HFFc6 (cell line): ENCODE results near the gene SLAMF9. TPM values are rescaled to one million over a fixed set of nuclear protein-coding genes. Genes with fewer than 3 reads are reported as not detected.

Source experiments
- DNase-seq: peaks from one replicate; pipeline ENCODE4 v3.0.0-alpha.2; 2018
- H3K27ac Mint-ChIP-seq: 2 replicates; pipeline ENCODE4 v1.8.0; 2020; ENCODE audit warnings: mild to moderate bottlenecking, mixed read lengths
- H3K27me3 Mint-ChIP-seq: 2 replicates; pipeline ENCODE4 v1.8.0; 2021; ENCODE audit warnings: mild to moderate bottlenecking, moderate library complexity, mixed read lengths; ENCODE audit not compliant: insufficient read depth
- H3K36me3 Mint-ChIP-seq: 2 replicates; pipeline ENCODE4 v1.8.0; 2021; ENCODE audit warnings: low read depth, mixed read lengths
- H3K4me1 Mint-ChIP-seq: 2 replicates; pipeline ENCODE4 v1.8.0; 2020; ENCODE audit warnings: low read depth, mixed read lengths
- H3K4me3 Mint-ChIP-seq: 2 replicates; pipeline ENCODE4 v1.8.0; 2020; ENCODE audit warnings: mild to moderate bottlenecking, moderate library complexity, mixed read lengths
- H3K9me3 Mint-ChIP-seq: 2 replicates; pipeline ENCODE4 v1.8.0; 2020; ENCODE audit warnings: mild to moderate bottlenecking, mixed read lengths
- total RNA-seq, 6 experiments: library from RNA; stranded (reverse); fragmentation: NEBNext Ultra II Directional; extraction: Animal tissue kit (Norgen Biotek cat#: 25700); gene quantifications; 2 replicates in 1 of 6; 3 replicates in 5 of 6; pipeline ENCODE4 v1.2.3, GENCODE V29; 2021
- TF ChIP-seq, protein P1 (sequence below): fragments of 200-600 bp; sonication (generic); IDR thresholded peaks from 2 replicates; pipeline ENCODE4 v1.5.0; 2021; ENCODE audit warnings: antibody characterized with exemption, mild to moderate bottlenecking

SLAMF9 gene
- total RNA-seq, 6 experiments from 2014 or later = 0.41 to 0.51 (median 0.46) TPM; not detected in 3

DNA sequence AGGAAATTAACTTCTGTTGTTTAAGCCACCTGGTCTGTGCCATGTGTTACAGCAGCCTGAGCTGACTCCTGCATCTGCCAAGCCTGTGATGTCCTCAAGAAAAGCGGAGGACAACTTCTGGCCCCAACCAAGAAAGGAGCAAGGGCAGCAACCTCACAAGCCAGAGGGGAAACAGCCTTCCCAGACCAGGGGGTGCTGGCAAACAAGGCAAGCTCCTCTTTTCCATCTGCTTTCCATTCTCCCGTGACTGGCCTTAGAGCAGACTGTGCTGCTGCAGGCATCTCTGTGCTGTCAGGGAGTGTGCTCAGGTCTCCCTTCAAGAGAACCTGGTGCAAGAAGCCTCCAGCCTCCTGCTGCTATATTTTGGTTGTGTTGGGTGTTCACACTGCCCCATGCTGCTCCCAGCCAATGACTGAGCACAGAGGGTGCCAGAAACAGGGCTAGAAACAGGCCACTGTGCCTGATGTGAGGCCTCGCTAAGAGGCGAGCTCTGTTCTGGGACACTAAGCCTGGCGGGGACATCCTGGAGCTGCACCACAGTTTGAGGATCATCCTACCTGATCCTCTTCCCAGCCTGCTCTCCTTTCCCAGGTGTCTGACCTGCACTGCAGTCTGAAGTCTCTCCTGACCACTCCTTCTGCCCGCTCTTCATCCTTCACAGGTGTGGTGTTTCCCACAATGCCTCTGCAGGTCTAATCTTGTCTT lies 27.5 kb upstream of the SLAMF9 start:
- Mint-ChIP-seq H3K9me3 (no peaks in the 10 kb centered on the region), H3K36me3 (no peaks in the 10 kb centered on the region; the same call in 1 of the 2 replicates), H3K27me3 (peaks cover 40% of the 10 kb centered on the region)

GRCh38 chr1:159980786-159981185 lies 26.7 kb upstream of the SLAMF9 start:
- Mint-ChIP-seq H3K4me3 (no peak overlapping the region), H3K9me3 (no peaks in the 10 kb centered on the region), H3K27ac (no peak overlapping the region), H3K27me3 (peaks cover 41% of the 10 kb centered on the region), H3K36me3 (no peaks in the 10 kb centered on the region; the same call in 1 of the 2 replicates), H3K4me1 (peaks cover 14% of the 10 kb centered on the region; the same call in 1 of the 2 replicates)
- no peak for DNase-seq
- TF ChIP-seq, protein P1, sequence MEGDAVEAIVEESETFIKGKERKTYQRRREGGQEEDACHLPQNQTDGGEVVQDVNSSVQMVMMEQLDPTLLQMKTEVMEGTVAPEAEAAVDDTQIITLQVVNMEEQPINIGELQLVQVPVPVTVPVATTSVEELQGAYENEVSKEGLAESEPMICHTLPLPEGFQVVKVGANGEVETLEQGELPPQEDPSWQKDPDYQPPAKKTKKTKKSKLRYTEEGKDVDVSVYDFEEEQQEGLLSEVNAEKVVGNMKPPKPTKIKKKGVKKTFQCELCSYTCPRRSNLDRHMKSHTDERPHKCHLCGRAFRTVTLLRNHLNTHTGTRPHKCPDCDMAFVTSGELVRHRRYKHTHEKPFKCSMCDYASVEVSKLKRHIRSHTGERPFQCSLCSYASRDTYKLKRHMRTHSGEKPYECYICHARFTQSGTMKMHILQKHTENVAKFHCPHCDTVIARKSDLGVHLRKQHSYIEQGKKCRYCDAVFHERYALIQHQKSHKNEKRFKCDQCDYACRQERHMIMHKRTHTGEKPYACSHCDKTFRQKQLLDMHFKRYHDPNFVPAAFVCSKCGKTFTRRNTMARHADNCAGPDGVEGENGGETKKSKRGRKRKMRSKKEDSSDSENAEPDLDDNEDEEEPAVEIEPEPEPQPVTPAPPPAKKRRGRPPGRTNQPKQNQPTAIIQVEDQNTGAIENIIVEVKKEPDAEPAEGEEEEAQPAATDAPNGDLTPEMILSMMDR = no peak

More for the DNA sequence above, 27.5 kb upstream of the SLAMF9 start:
- Mint-ChIP-seq H3K27ac (no peak overlapping the region), H3K4me1 (peaks cover 14% of the 10 kb centered on the region; the same call in 1 of the 2 replicates), H3K4me3 (no peak overlapping the region)
- DNase-seq = no peak
- TF ChIP-seq, protein P1 = no peak

- Mint-ChIP-seq H3K9me3 (no peaks in the 10 kb centered on the region), H3K36me3 (no peaks in the 10 kb centered on the region; the same call in 1 of the 2 replicates), H3K27me3 (peaks cover 37% of the 10 kb centered on the region), H3K4me3 (no peak overlapping the region), H3K27ac (no peak overlapping the region), H3K4me1 (peaks cover 14% of the 10 kb centered on the region; the same call in 1 of the 2 replicates)
- TF ChIP-seq, protein P1 = no peak
- DNase-seq = no peak
Measured at GRCh38 chr1:159980076-159980475, 26.0 kb upstream of the SLAMF9 start.

- DNase-seq = no peak
- no peak overlapping the region for H3K4me3 Mint-ChIP-seq
- H3K27me3 Mint-ChIP-seq = peaks cover 33% of the 10 kb centered on the region
- peaks cover 14% of the 10 kb centered on the region; the same call in 1 of the 2 replicates for H3K4me1 Mint-ChIP-seq
- no peak overlapping the region for H3K27ac Mint-ChIP-seq
- TF ChIP-seq, protein P1 = no peak
- no peaks in the 10 kb centered on the region for H3K9me3 Mint-ChIP-seq
- H3K36me3 Mint-ChIP-seq = no peaks in the 10 kb centered on the region; the same call in 1 of the 2 replicates
Measured at GRCh38 chr1:159979257-159979656, 25.2 kb upstream of the SLAMF9 start.

GRCh38 chr1:159978107-159978398 lies 24.0 kb upstream of the SLAMF9 start:
- DNase-seq = no peak
- no peak overlapping the region for H3K27ac Mint-ChIP-seq
- no peaks in the 10 kb centered on the region for H3K9me3 Mint-ChIP-seq

More at GRCh38 chr1:159978107-159978398, 24.0 kb upstream of the SLAMF9 start:
- Mint-ChIP-seq H3K36me3 (no peaks in the 10 kb centered on the region; the same call in 1 of the 2 replicates), H3K27me3 (peaks cover 28% of the 10 kb centered on the region), H3K4me1 (peaks cover 14% of the 10 kb centered on the region; the same call in 1 of the 2 replicates), H3K4me3 (no peak overlapping the region)
- TF ChIP-seq, protein P1 = no peak
